HEK293 (cell line): Measurements from ENCODE around the gene SUSD6.

Source experiments
- ZNF571 ChIP-seq: fragments of 450-650 bp; formaldehyde crosslinking; IDR thresholded peaks from 2 replicates; pipeline ENCODE4 v1.5.0; 2017; ENCODE audit warnings: missing biosample characterization, missing genetic modification characterization
- ZNF707 ChIP-seq: fragments of 450-650 bp; formaldehyde crosslinking; IDR thresholded peaks from 2 replicates; pipeline ENCODE4 v1.5.1; 2016; ENCODE audit warnings: missing biosample characterization, missing genetic modification characterization
- ZSCAN4 ChIP-seq: fragments of 450-650 bp; formaldehyde crosslinking; IDR thresholded peaks from 2 replicates; pipeline ENCODE4 v1.5.1; 2017; ENCODE audit warnings: missing biosample characterization, missing genetic modification characterization
- TF ChIP-seq, protein P1 (sequence below): fragments of 450-650 bp; formaldehyde crosslinking; IDR thresholded peaks from 2 replicates; pipeline ENCODE4 v1.5.1; 2016; ENCODE audit warnings: missing biosample characterization, missing genetic modification characterization

DNA sequence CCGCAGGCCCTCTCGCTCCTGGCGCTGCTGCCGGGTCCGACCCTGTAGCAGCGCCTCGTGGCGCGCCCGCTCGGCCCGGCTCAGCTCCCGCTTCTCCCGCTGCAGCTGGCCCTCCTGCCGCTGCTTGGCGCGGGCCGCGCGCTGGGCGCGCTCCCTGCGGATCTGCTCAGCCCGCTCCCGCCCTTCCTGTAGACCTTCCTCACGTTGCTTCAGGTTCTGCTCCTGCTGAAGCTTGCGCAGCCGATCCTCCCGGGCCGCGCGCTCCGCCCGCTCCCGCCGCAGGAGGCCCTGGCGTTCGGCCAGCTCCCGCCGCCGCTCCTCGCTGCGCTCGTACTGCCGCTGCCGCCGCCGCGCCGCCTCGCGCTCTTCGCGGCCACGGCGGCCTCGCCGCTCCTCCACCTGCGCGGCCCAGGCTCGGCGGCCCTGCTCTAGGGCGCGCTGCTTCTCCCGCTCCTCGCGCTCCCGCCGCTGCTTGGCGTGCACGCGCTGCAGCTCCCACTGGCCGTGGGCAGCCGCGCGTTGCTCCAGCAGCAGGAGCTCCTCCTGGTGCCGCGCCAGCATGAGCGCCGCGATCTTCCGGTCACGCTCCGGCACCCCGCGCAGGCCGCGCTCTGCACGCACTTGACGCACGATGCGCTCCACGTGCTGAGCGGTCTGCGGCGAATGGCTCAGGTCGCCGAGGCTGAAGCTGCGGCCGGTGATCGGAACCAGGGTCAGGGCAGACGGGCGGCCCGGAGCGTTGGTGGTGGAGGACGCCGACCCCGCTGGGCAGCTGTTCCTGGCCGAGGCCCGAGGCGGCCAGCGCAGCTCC lies 39.2 kb upstream of the SUSD6 start:
- TF ChIP-seq, protein P1, sequence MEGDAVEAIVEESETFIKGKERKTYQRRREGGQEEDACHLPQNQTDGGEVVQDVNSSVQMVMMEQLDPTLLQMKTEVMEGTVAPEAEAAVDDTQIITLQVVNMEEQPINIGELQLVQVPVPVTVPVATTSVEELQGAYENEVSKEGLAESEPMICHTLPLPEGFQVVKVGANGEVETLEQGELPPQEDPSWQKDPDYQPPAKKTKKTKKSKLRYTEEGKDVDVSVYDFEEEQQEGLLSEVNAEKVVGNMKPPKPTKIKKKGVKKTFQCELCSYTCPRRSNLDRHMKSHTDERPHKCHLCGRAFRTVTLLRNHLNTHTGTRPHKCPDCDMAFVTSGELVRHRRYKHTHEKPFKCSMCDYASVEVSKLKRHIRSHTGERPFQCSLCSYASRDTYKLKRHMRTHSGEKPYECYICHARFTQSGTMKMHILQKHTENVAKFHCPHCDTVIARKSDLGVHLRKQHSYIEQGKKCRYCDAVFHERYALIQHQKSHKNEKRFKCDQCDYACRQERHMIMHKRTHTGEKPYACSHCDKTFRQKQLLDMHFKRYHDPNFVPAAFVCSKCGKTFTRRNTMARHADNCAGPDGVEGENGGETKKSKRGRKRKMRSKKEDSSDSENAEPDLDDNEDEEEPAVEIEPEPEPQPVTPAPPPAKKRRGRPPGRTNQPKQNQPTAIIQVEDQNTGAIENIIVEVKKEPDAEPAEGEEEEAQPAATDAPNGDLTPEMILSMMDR (tag by site-specific recombination), result no peak
- TF ChIP-seq ZNF571 (tag by site-specific recombination) (no peak), ZSCAN4 (tag by site-specific recombination) (no peak), ZNF707 (tag by site-specific recombination) (no peak)
